ENCODE measurements around the gene ZNF524.

GRCh38 chr19:55594996-55595545, 5.0 kb upstream of the ZNF524 start:
- no peak for TF ChIP-seq CTCF (IDR thresholded peaks at IDR 0.05; ENCODE audit: low read length)
- TF ChIP-seq EZH2 (optimal IDR thresholded peaks at IDR 0.05; ENCODE audit: low read depth, low read length): no peak
